Activated T-cell treated with anti-CD3 and anti-CD28 coated beads for 24 hours (primary cell): ENCODE measurements around the gene LRFN4.
A peak's percentile ranks its signal among the peaks of the same experiment; 100 is the strongest.

Experiments
- DNase-seq: peaks from one replicate; pipeline ENCODE4 v3.0.0-alpha.2; 2020; ENCODE audit warnings: low read depth

LRFN4 gene

DNA sequence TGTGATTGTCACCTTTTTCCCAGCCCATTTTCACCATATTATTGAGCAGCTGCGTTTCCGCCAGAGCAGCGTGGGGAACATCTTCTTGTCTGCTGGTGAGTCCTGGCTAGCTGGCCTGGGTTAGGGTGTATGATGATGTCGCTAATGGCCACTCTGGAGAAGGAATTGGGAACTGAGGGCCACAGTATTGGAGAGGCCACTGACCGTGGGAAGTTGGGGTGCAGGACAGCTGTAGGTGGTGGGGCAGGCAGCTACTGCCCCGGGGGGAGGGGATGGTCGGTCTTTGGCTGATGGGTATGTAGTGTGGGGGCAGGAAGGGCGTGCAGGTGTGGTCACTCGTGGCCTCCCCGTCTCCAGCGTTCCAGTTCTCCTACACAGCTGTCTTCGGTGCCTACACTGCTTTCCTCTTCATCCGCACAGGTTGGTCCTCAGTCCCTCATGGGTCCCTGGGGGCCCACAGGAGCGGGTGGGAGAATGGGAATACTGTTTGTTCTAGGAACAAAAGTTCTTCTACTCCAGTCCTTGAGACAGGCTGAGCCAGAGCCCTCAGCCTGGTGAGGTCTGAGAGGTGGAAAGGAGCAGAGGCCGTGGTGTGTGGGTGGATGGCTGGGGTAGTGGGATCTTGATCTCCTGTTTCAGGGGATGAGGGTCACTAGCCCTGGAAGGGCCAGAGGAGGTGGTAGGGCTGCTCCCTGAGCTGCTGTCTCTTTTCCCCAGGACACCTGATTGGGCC is 11.6 kb upstream of the LRFN4 start:
- no peak for DNase-seq

DNA sequence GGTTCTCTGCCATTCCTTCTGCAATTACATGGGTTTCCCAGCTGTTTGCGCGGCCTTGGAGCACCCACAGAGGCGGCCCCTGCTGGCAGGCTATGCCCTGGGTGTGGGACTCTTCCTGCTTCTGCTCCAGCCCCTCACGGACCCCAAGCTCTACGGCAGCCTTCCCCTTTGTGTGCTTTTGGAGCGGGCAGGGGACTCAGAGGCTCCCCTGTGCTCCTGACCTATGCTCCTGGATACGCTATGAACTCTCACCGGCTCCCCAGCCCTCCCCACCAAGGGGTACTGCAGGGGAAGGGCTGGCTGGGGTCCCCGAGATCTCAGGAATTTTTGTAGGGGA is 11.0 kb upstream of the LRFN4 start:
- DNase-seq, result no peak

DNA sequence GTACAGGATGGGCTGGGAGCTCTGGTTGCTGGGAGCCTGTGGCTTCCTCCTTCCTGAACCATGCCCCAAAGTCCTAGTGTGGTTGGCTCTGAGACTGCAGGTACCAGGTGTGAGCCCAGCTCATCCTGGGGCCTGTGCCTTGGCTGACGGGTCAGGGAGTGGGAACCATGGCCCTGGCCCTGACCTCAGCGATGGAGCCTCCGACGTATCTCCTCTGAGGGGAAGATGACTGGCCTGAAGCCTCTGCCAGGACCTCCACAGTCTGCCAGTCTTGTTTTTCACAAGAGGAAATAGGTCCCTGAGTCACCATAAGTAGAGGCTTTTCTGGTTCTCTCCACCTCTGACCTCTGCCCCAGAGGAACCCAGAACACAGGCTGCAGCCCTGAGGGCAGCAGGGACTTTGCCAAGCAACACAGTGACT is 10.2 kb upstream of the LRFN4 start:
- DNase-seq, result no peak

GRCh38 chr11:66847461-66848232 is 9.2 kb upstream of the LRFN4 start:
- DNase-seq, result no peak

DNA sequence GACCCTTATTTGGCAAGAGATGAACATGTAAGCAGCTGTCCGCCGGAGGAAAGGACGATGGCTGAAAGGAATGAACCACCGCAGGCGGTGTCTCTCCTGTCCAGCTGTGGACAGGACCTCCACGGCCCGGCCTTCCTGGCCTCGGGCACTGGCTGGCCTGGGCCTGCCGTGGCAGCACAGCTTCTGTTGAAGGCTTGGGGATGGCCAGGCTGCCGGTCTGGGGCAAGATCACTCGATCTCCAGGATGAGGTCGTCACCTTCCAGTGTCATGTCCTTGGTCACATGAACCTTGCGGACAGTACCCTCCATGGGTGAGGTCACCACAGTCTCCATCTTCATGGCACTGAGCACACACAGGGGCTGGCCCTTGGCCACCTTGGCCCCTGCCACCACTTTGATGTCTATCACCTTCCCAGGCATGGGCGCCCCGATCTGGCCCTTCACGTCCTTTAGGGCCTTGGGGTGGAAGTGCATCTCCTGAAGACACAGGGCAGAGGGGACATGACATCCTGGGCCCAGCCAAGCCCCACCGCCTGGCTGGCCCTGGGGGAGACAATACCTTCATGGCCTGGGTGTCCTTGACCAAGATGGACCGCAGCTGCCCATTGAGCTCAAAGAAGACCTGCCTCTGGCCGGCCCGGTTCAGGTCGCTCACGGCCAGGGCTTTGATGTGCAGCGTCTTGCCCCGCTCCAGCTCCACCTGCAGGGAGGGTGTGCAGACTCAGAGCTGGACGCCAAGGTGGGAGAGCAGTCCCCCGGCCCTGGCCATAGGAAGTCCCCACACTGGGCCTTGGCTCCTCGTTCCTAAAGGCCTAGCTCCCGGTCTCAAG is 8.0 kb upstream of the LRFN4 start:
- DNase-seq, result no peak

DNA sequence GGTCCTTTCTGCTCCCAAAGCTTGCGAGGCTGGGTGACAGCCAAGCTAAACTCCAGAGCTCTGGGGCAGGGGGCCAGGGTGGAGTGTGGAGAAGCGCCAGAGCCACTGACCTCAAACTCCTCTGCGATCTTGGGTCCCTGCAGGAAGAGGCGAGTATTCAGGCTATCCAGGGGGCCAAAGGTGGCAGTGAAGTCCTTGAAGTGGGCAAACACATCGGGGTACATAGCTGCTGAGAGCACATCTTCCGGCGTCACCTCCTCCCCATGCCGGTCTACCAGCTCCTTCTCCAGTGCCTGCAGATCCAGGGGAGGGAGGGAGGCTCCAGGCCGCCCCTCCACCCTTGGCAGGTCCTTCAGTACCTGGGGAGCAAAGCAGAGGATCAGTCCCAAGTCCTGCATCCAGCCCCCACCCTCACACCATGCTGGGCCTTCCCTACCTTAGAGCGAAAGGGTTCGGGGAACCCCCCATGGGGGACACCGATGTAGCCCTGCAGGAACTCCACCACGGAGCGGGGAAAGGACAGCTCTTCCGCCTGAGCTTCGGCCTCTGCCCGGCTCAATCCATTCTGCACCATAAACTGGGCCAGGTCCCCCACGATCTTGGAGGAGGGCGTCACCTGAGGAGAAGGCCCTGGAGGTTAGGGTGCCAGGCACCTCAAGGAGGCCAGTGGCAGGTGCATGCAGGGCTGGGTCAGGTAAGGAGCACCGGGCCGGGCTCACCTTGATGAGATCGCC is 7.2 kb upstream of the LRFN4 start:
- no peak for DNase-seq

DNA sequence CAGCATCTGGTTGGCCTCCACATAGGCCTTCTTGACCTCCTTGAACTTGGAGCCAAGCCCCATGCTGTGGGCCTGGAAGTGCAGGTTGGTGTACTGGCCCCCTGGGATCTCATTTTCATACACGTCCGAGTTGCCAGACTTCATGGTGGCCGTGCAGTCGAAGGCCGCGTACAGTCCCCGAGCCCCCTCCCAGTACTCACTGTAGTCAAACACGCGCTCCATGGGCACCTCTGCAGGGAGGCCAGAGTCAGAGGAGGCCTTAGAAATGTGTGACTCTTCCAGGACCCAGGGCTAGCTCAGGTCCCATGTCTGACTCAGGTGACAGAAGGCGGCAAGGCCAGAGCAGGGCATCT is 6.7 kb upstream of the LRFN4 start:
- DNase-seq, result no peak

GRCh38 chr11:66850588-66851238 is 6.2 kb upstream of the LRFN4 start:
- no peak for DNase-seq

DNA sequence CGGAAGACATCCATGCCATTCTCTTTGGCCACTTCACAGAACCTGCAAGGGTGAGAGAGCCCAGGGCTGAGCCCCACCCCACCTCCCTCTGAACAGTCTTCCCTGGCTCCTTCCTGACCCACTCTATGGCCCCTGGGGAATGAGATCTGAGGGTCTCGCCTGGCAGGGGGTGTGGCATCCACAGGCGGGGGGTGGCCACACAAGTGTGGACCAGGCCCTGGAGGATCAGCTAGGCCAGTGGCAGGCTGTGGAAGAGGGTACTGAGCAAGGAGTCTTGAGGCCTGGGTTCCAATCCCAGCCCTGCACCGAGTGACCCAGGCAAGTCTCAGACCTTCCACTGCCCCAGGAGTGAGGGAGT is 5.6 kb upstream of the LRFN4 start:
- no peak for DNase-seq

- no peak for DNase-seq
Measured at GRCh38 chr11:66851698-66852465, 5.0 kb upstream of the LRFN4 start.

GRCh38 chr11:66852466-66853241 is 4.2 kb upstream of the LRFN4 start:
- no peak for DNase-seq

DNA sequence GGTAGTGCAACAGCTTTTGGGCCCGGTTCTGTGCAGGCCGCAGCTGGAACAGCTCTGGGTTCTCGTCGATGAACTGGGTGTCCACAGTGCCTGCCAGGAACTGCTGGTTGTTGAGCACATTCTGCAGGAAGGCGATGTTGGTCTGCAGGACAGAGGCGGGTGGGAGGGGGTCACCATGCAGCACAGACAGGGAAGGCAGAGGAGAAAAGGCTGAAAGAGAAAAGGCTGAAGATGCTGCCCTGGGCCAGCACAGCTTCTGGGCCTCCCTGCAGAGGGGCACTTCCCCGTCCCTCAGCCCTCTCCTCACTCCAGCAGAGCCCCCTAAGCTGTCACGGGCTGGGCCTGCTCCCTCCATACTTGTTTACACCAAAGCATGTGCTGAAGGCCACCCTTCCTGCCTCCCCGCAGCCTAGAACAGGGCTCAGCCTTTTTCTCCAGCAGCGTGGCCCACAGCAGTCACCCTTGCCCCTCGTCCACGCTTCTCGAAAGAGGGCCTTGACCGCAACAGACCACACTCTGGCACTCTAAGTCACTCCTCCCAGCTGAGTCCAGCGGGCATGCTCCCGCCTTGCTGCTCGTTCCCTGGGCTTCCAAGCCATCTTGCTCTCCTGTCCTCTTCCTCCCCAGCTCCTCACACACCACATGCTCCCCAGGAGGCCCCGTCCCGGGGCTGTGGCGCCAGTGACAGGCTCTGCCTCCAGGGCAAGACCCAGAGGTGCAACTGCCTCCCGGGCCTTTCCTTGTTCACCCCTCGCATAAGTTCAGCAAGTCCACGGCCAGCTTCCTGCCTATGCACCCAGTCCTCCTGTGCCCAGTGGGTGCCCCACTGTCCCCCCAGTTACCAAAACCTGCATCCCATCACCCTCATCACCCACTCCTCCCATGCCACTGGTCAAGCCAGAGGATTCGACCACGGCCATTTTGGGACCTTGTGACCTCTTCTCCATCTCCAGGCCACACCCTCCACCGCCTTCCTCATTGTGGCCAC is 3.3 kb upstream of the LRFN4 start:
- DNase-seq, result no peak

GRCh38 chr11:66854231-66854661 is 2.6 kb upstream of the LRFN4 start:
- no peak for DNase-seq

DNA sequence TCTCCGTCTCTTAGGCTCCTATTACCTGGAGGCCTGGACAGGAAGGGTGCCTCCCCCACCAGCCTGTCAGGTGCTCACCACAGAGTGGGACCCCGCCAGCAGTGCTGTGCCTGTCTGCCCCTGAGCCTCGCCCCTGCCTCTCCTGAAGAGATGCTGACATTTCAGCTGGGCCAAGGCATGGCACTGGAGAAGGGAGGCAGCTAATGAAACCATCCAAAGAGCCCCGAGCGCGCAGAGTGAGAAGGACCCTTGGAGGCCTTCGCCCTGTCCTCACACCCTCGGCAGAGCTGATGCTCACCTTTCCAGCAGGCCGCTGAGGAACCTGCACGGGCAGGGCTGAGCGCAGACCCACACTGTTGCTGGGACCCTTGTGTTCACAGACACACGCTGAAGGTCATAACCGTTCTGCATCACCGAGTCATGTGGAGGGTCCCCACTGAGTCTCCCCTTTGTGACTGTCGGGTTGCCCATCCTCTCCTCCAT is 2.1 kb upstream of the LRFN4 start:
- DNase-seq, result no peak

- peak; percentile 78 for DNase-seq
Measured at GRCh38 chr11:66855574-66856495, 1.0 kb upstream of the LRFN4 start.

- DNase-seq, result no peak
Measured at GRCh38 chr11:66857234-66857926, 516 bp downstream of the LRFN4 start.

- DNase-seq, result no peak
Measured at GRCh38 chr11:66857927-66858185, 992 bp downstream of the LRFN4 start.
